ENCODE measurements around the gene MYO5B. TPM values are rescaled to one million over a fixed set of nuclear protein-coding genes. Genes with fewer than 3 reads are reported as not detected.

The MYO5B gene
- total and polyA plus RNA-seq, 4 donors: 5.4 to 23.4 (median 11.4) TPM

DNA sequence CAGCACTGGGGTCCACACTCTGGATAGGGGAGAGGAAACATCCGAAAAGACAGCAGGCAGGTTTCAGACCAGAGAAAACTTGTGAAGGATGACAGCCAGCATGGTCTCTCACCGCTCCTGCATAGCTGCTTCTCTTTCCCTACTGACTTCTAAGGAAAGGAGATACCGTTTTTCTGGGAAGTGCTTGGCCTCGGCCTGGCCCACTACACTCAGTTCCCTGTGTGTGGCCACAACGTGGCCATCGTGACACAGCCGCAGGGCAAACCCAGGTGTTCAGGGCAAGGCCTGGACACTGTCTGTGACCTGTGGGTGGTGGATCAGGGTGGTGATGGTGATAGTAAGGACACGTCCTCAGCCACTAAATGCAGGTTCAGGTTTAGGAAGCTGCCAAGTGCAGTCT, 347.4 kb downstream of the MYO5B start:
- H3K9me3 ChIP-seq (ENCODE audit: control insufficient read depth in 4 of 4, low read length in 3 of 4): no peaks in the 10 kb centered on the region
- H3K4me1 ChIP-seq (ENCODE audit: control insufficient read depth in 4 of 4, insufficient read depth in 4 of 4, low read length in 3 of 4): peaks cover 0 to 14% (median 10%) of the 10 kb centered on the region in 4 donors
- TF ChIP-seq NR2F2 (IDR thresholded peaks at IDR 0.05) (no peak), FOXA1 (IDR thresholded peaks at IDR 0.05) (no peak), YY1 (IDR thresholded peaks at IDR 0.05) (no peak), SP1 (IDR thresholded peaks at IDR 0.05) (no peak), FOXA2 (IDR thresholded peaks at IDR 0.05) (no peak), GABPA (IDR thresholded peaks at IDR 0.05 in 1 of 2, conservative IDR thresholded peaks at IDR 0.05 in 1 of 2) (no peak), HNF4A (conservative IDR thresholded peaks at IDR 0.05) (no peak), HNF4G (IDR thresholded peaks at IDR 0.05) (no peak), EGR1 (IDR thresholded peaks at IDR 0.05; ENCODE audit: low read depth in 2 of 2) (no peak), TAF1 (conservative IDR thresholded peaks at IDR 0.05) (no peak), RAD21 (IDR thresholded peaks at IDR 0.05) (no peak), JUND (IDR thresholded peaks at IDR 0.05) (no peak), RXRA (IDR thresholded peaks at IDR 0.05) (no peak)
- TF ChIP-seq, protein P1, sequence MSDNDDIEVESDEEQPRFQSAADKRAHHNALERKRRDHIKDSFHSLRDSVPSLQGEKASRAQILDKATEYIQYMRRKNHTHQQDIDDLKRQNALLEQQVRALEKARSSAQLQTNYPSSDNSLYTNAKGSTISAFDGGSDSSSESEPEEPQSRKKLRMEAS (IDR thresholded peaks at IDR 0.05): no peak
- TF ChIP-seq, protein P2, sequence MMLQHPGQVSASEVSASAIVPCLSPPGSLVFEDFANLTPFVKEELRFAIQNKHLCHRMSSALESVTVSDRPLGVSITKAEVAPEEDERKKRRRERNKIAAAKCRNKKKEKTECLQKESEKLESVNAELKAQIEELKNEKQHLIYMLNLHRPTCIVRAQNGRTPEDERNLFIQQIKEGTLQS (IDR thresholded peaks at IDR 0.05): no peak
- TF ChIP-seq, protein P3, sequence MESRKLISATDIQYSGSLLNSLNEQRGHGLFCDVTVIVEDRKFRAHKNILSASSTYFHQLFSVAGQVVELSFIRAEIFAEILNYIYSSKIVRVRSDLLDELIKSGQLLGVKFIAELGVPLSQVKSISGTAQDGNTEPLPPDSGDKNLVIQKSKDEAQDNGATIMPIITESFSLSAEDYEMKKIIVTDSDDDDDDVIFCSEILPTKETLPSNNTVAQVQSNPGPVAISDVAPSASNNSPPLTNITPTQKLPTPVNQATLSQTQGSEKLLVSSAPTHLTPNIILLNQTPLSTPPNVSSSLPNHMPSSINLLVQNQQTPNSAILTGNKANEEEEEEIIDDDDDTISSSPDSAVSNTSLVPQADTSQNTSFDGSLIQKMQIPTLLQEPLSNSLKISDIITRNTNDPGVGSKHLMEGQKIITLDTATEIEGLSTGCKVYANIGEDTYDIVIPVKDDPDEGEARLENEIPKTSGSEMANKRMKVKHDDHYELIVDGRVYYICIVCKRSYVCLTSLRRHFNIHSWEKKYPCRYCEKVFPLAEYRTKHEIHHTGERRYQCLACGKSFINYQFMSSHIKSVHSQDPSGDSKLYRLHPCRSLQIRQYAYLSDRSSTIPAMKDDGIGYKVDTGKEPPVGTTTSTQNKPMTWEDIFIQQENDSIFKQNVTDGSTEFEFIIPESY (IDR thresholded peaks at IDR 0.05): no peak
- TF ChIP-seq, protein P4, sequence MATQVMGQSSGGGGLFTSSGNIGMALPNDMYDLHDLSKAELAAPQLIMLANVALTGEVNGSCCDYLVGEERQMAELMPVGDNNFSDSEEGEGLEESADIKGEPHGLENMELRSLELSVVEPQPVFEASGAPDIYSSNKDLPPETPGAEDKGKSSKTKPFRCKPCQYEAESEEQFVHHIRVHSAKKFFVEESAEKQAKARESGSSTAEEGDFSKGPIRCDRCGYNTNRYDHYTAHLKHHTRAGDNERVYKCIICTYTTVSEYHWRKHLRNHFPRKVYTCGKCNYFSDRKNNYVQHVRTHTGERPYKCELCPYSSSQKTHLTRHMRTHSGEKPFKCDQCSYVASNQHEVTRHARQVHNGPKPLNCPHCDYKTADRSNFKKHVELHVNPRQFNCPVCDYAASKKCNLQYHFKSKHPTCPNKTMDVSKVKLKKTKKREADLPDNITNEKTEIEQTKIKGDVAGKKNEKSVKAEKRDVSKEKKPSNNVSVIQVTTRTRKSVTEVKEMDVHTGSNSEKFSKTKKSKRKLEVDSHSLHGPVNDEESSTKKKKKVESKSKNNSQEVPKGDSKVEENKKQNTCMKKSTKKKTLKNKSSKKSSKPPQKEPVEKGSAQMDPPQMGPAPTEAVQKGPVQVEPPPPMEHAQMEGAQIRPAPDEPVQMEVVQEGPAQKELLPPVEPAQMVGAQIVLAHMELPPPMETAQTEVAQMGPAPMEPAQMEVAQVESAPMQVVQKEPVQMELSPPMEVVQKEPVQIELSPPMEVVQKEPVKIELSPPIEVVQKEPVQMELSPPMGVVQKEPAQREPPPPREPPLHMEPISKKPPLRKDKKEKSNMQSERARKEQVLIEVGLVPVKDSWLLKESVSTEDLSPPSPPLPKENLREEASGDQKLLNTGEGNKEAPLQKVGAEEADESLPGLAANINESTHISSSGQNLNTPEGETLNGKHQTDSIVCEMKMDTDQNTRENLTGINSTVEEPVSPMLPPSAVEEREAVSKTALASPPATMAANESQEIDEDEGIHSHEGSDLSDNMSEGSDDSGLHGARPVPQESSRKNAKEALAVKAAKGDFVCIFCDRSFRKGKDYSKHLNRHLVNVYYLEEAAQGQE (IDR thresholded peaks at IDR 0.05): no peak
- TF ChIP-seq, protein P5, sequence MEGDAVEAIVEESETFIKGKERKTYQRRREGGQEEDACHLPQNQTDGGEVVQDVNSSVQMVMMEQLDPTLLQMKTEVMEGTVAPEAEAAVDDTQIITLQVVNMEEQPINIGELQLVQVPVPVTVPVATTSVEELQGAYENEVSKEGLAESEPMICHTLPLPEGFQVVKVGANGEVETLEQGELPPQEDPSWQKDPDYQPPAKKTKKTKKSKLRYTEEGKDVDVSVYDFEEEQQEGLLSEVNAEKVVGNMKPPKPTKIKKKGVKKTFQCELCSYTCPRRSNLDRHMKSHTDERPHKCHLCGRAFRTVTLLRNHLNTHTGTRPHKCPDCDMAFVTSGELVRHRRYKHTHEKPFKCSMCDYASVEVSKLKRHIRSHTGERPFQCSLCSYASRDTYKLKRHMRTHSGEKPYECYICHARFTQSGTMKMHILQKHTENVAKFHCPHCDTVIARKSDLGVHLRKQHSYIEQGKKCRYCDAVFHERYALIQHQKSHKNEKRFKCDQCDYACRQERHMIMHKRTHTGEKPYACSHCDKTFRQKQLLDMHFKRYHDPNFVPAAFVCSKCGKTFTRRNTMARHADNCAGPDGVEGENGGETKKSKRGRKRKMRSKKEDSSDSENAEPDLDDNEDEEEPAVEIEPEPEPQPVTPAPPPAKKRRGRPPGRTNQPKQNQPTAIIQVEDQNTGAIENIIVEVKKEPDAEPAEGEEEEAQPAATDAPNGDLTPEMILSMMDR (IDR thresholded peaks at IDR 0.05; ENCODE audit: low read depth, low read length, missing input control): no peak
- H3K9ac ChIP-seq (ENCODE audit: low read depth in 1 of 2, low read length in 2 of 2): no peak overlapping the region
- 95% methylated on average over 8 of the region's 8 CpGs for whole genome bisulfite sequencing
- peaks cover 0 to 2% (median 0%) of the 10 kb centered on the region in 4 donors for H3K36me3 ChIP-seq (ENCODE audit: control insufficient read depth in 4 of 4, insufficient read depth in 3 of 4, low read depth in 1 of 4, low read length in 3 of 4)
- H3K4me3 ChIP-seq (ENCODE audit: low read depth in 1 of 3, low read length in 3 of 3): no peak overlapping the region
- no peak for DNase-seq (ENCODE audit: low spot score)
- no peak overlapping the region for H3K27ac ChIP-seq (ENCODE audit: low read depth in 1 of 2, low read length in 2 of 2)
- H3K27me3 ChIP-seq (ENCODE audit: control insufficient read depth in 4 of 4, insufficient read depth in 4 of 4, low read length in 3 of 4): no peaks in the 10 kb centered on the region

All from liver (tissue), 9 donors.